Type B pancreatic cell (in vitro differentiated cells): ENCODE results near the gene MGAT5B. TPM values are rescaled to one million over a fixed set of nuclear protein-coding genes. Genes with fewer than 3 reads are reported as not detected.

Source experiments
- DNase-seq: peaks from one replicate; pipeline ENCODE4 v3.0.0; 2021; ENCODE audit warnings: mixed read lengths; ENCODE audit not compliant: unreplicated experiment; ENCODE audit errors: extremely low spot score
- H3K27ac Mint-ChIP-seq: 2 replicates; pipeline ENCODE4 v1.8.0; 2021; ENCODE audit warnings: mild to moderate bottlenecking, mixed read lengths
- H3K27me3 Mint-ChIP-seq: 2 replicates; pipeline ENCODE4 v1.8.0; 2021; ENCODE audit warnings: mixed read lengths
- H3K36me3 Mint-ChIP-seq: 2 replicates; pipeline ENCODE4 v1.8.0; 2021; ENCODE audit warnings: mixed read lengths
- H3K4me1 Mint-ChIP-seq: one replicate; pipeline ENCODE4 v1.8.0; 2021; ENCODE audit warnings: mixed read lengths; ENCODE audit not compliant: unreplicated experiment
- H3K4me3 Mint-ChIP-seq: 2 replicates; pipeline ENCODE4 v1.8.0; 2021; ENCODE audit warnings: mild to moderate bottlenecking, mixed read lengths
- H3K9me3 Mint-ChIP-seq: 2 replicates; pipeline ENCODE4 v1.8.0; 2021; ENCODE audit warnings: mixed read lengths
- total RNA-seq: library from RNA; stranded (reverse); gene quantifications from 2 replicates; pipeline ENCODE4 v1.2.1, GENCODE V29; 2021; ENCODE audit warnings: low replicate concordance
- TF ChIP-seq, protein P1 (sequence below): fragments of 200-600 bp; sonication (generic); conservative IDR thresholded peaks from 2 replicates; pipeline ENCODE4 v1.5.0; 2021; ENCODE audit warnings: antibody characterized with exemption, mild to moderate bottlenecking

Gene MGAT5B
- total RNA-seq, 1 donor from 2014 or later: 15.9 TPM

DNA sequence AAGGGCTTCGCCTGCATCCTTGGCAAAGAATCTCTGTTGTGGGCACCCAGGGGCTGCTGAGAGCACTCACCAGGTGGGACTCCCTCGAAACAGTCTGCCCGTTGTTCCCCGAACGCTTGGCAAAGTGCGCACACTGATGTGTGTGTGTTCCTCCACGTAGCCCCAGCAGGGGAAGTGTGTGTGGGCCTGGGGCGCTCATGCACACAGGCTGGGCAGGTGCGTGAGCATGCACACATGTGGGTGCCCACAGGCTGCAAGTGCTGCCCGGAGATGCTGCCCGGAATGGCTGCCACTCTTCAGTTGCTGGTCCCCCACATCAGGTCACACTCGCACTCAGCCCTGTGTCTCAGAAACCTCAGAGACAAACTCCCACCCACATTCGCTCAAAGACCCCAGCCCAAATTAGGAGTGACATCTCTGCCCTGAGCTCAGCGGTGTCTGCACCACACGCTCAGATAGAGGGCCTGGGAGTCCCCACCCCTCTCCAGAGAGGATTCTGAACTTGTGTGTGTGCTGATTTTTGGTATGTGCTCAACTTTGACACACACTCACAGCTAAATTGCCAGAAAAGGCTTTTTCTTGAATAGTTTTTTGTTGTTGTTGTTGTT, 119.4 kb downstream of the MGAT5B start:
- no peak for DNase-seq
- TF ChIP-seq, protein P1, sequence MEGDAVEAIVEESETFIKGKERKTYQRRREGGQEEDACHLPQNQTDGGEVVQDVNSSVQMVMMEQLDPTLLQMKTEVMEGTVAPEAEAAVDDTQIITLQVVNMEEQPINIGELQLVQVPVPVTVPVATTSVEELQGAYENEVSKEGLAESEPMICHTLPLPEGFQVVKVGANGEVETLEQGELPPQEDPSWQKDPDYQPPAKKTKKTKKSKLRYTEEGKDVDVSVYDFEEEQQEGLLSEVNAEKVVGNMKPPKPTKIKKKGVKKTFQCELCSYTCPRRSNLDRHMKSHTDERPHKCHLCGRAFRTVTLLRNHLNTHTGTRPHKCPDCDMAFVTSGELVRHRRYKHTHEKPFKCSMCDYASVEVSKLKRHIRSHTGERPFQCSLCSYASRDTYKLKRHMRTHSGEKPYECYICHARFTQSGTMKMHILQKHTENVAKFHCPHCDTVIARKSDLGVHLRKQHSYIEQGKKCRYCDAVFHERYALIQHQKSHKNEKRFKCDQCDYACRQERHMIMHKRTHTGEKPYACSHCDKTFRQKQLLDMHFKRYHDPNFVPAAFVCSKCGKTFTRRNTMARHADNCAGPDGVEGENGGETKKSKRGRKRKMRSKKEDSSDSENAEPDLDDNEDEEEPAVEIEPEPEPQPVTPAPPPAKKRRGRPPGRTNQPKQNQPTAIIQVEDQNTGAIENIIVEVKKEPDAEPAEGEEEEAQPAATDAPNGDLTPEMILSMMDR: no peak
- peaks cover 5% of the 10 kb centered on the region for H3K4me1 Mint-ChIP-seq
- H3K4me3 Mint-ChIP-seq: no peak overlapping the region
- H3K27ac Mint-ChIP-seq: no peak overlapping the region
- no peaks in the 10 kb centered on the region for H3K27me3 Mint-ChIP-seq
- no peaks in the 10 kb centered on the region for H3K36me3 Mint-ChIP-seq
- no peaks in the 10 kb centered on the region for H3K9me3 Mint-ChIP-seq

DNA sequence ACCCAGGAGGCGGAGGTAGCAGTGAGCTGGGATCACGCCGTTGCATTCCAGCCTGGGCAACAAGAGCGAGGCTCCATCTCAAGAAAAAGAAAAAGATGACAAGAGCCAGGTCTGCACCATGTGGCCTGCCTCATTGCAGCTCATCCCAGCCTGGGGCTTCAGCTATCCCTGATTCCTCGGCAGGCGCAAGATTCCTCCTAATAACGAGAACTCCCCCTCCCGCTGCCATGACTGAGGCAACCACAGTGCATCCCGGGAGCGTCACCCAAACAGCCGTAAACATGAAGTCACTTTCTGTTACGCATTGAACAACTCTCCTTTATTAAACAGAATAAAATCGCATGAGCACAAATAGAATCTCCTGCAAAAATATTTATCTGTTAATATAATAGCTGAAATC, 120.6 kb downstream of the MGAT5B start:
- Mint-ChIP-seq H3K27me3 (no peaks in the 10 kb centered on the region), H3K4me3 (no peak overlapping the region), H3K9me3 (no peaks in the 10 kb centered on the region), H3K4me1 (no peaks in the 10 kb centered on the region), H3K36me3 (no peaks in the 10 kb centered on the region), H3K27ac (no peak overlapping the region)
- TF ChIP-seq, protein P1: no peak
- DNase-seq: no peak

DNA sequence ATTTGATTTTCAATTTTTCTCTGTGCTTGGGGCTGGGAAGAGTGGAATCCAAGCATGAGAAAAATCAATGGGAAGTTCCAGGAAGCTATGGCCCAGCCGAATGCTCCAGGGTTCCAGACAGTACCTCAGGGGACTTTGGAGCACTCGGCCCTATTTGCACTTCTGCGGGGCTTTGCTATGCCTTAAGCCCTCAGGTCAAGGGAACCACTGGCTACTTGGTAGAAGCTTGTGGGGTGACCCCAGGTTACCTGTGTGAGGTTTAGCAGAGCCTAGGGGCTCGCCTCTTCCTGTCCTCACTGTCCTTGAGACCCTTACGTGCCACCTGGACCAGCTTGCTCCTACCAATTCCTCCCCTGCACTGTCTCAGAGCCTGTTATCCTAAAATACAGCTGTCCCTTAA, 121.3 kb downstream of the MGAT5B start:
- H3K27ac Mint-ChIP-seq: no peak overlapping the region

DNA sequence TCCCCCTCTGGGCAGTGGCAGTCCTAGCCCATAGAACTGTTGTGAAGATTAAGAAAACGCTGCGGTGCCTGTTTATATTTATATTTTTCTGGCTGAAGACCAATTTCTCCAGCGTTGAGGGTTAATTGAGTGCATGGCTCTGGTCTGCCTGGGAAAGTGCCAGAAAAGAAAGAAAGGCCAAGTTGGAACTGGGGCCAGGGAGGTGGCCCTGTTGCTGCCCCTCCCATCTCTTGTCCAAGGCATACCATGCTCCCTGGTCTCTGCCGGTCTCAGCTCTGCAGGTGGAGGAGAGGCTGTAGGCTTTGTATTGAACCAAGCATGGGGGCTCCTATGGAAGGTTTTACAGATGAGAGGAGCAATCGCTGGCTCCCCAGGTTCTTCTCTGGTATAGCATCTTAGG, 124.7 kb downstream of the MGAT5B start:
- Mint-ChIP-seq H3K9me3 (no peaks in the 10 kb centered on the region), H3K4me1 (peaks cover 17% of the 10 kb centered on the region)

More for the DNA sequence above, 121.3 kb downstream of the MGAT5B start:
- Mint-ChIP-seq H3K4me1 (peaks cover 7% of the 10 kb centered on the region), H3K36me3 (no peaks in the 10 kb centered on the region), H3K27me3 (no peaks in the 10 kb centered on the region), H3K9me3 (no peaks in the 10 kb centered on the region), H3K4me3 (no peak overlapping the region)
- TF ChIP-seq, protein P1: no peak
- no peak for DNase-seq

DNA sequence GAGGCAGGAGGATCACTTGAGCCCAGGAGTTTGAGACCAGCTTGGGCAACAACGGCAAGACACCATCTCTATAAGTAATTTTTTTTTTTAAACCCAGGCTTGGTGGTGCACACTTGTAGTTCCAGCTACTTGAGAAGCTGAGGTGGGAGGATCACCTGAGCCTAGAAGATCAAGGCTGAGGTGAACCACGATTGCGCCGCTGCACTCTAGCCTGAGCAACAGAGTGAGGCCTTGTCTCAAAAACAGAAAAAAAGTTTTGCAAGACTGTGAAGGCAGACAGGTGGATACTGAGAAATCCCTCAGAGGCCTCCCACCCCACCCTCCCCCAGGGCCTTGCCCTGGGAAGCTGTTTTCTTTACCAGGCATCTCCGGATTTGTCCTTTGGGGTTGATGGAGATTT, 125.4 kb downstream of the MGAT5B start:
- H3K4me1 Mint-ChIP-seq: peaks cover 25% of the 10 kb centered on the region
- no peaks in the 10 kb centered on the region for H3K9me3 Mint-ChIP-seq
- no peak overlapping the region for H3K27ac Mint-ChIP-seq
- peaks cover 11% of the 10 kb centered on the region for H3K27me3 Mint-ChIP-seq
- no peaks in the 10 kb centered on the region for H3K36me3 Mint-ChIP-seq
- no peak overlapping the region for H3K4me3 Mint-ChIP-seq
- TF ChIP-seq, protein P1: no peak
- no peak for DNase-seq

More for the DNA sequence above, 124.7 kb downstream of the MGAT5B start:
- TF ChIP-seq, protein P1: no peak
- Mint-ChIP-seq H3K27ac (no peak overlapping the region), H3K36me3 (no peaks in the 10 kb centered on the region), H3K27me3 (peaks cover 4% of the 10 kb centered on the region), H3K4me3 (no peak overlapping the region)
- DNase-seq: no peak
